ENCODE results near the gene GDI2.

Gene GDI2

DNA sequence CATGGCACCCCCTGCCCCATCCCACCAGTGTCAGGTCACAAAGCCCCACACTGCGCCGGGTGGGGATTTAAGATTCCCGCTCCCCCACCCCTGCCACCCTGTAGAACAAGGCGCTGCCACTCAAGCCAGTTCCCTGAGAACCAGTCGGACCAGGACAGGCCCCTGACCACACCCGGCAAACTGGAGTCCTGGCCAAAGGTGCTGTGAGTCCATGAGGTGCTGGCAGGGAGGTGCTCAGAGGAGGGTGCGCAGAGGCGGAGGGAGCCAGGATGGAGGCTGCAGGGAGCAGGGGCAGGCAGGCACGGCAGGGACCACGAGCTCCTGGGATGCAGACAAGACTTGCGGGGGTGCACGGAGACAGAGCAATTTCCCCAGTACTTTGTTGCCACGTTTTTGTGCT, 19.7 kb upstream of the GDI2 start:
- H3K79me1 ChIP-seq (ENCODE audit: low read length) = no peaks in the 10 kb centered on the region
- no peak overlapping the region for H2BK15ac ChIP-seq (replicated peaks; ENCODE audit: low read depth)

DNA sequence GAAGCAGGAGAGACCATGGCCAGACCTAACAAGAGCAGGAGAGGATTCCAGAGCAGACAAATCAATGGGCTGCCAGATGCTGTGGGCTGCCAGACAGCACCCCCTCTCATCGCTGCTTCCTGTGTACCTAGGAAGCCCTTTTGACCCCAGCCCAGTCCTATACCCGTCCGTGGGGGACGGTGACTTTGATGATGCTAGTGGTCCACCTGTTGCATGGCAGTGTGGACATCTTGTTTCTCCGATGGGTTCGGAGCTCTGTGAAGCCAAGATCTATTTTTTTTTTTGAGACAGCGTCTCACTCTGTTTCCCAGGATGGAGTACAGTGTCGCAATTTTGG, 18.2 kb upstream of the GDI2 start:
- Histone ChIP-seq H3K9ac (ENCODE audit: low read length) (no peak overlapping the region), H3K18ac (ENCODE audit: low read length) (no peak overlapping the region), H3K56ac (ENCODE audit: low read length) (no peak overlapping the region), H3K27ac (ENCODE audit: low read depth, low read length) (no peak overlapping the region), H3K4me1 (ENCODE audit: control insufficient read depth, low read depth, low read length) (no peaks in the 10 kb centered on the region), H3K4me3 (ENCODE audit: low read length) (no peak overlapping the region), H2BK5ac (ENCODE audit: low read length) (no peak overlapping the region), H4K5ac (ENCODE audit: low read length) (no peak overlapping the region), H3K23ac (ENCODE audit: low read length) (no peak overlapping the region), H4K8ac (ENCODE audit: low read depth, low read length) (no peak overlapping the region), H3K79me2 (ENCODE audit: control insufficient read depth, insufficient read depth, low read length) (no peaks in the 10 kb centered on the region), H3K79me1 (ENCODE audit: low read length) (no peaks in the 10 kb centered on the region), H3K27me3 (ENCODE audit: insufficient read depth, low read length, poor library complexity) (no peaks in the 10 kb centered on the region), H2BK120ac (ENCODE audit: low read depth, low read length) (no peak overlapping the region), H3K4ac (ENCODE audit: low read depth, low read length) (no peak overlapping the region), H3K4me2 (ENCODE audit: low read length) (no peak overlapping the region), H3K36me3 (ENCODE audit: control insufficient read depth, insufficient read depth, low read length) (no peaks in the 10 kb centered on the region), H2BK15ac (replicated peaks; ENCODE audit: low read depth) (no peak overlapping the region), H2AK5ac (ENCODE audit: low read length) (no peak overlapping the region)
- WGBS (ENCODE audit: extremely low coverage, insufficient coverage, low lambda C conversion rate) = no CpG with 5 or more reads among the region's 8 CpGs
- DNase-seq = no peak

More for the DNA sequence above, 19.7 kb upstream of the GDI2 start:
- H3K18ac ChIP-seq (ENCODE audit: low read length) = no peak overlapping the region
- no peak overlapping the region for H3K9ac ChIP-seq (ENCODE audit: low read length)
- no peaks in the 10 kb centered on the region for H3K79me2 ChIP-seq (ENCODE audit: control insufficient read depth, insufficient read depth, low read length)
- no peak overlapping the region for H2AK5ac ChIP-seq (ENCODE audit: low read length)
- H3K4me2 ChIP-seq (ENCODE audit: low read length) = no peak overlapping the region
- H3K4me3 ChIP-seq (ENCODE audit: low read length) = no peak overlapping the region
- H3K56ac ChIP-seq (ENCODE audit: low read length) = no peak overlapping the region
- no peak overlapping the region for H3K4ac ChIP-seq (ENCODE audit: low read depth, low read length)
- H2BK120ac ChIP-seq (ENCODE audit: low read depth, low read length) = no peak overlapping the region
- no peak for DNase-seq
- no peak overlapping the region for H4K8ac ChIP-seq (ENCODE audit: low read depth, low read length)
- no peaks in the 10 kb centered on the region for H3K36me3 ChIP-seq (ENCODE audit: control insufficient read depth, insufficient read depth, low read length)
- H3K23ac ChIP-seq (ENCODE audit: low read length) = no peak overlapping the region
- H3K4me1 ChIP-seq (ENCODE audit: control insufficient read depth, low read depth, low read length) = no peaks in the 10 kb centered on the region
- H3K27ac ChIP-seq (ENCODE audit: low read depth, low read length) = no peak overlapping the region
- no peaks in the 10 kb centered on the region for H3K27me3 ChIP-seq (ENCODE audit: insufficient read depth, low read length, poor library complexity)
- no peak overlapping the region for H4K5ac ChIP-seq (ENCODE audit: low read length)
- no peak overlapping the region for H2BK5ac ChIP-seq (ENCODE audit: low read length)
- WGBS (ENCODE audit: extremely low coverage, insufficient coverage, low lambda C conversion rate) = no CpG with 5 or more reads among the region's 13 CpGs

DNA sequence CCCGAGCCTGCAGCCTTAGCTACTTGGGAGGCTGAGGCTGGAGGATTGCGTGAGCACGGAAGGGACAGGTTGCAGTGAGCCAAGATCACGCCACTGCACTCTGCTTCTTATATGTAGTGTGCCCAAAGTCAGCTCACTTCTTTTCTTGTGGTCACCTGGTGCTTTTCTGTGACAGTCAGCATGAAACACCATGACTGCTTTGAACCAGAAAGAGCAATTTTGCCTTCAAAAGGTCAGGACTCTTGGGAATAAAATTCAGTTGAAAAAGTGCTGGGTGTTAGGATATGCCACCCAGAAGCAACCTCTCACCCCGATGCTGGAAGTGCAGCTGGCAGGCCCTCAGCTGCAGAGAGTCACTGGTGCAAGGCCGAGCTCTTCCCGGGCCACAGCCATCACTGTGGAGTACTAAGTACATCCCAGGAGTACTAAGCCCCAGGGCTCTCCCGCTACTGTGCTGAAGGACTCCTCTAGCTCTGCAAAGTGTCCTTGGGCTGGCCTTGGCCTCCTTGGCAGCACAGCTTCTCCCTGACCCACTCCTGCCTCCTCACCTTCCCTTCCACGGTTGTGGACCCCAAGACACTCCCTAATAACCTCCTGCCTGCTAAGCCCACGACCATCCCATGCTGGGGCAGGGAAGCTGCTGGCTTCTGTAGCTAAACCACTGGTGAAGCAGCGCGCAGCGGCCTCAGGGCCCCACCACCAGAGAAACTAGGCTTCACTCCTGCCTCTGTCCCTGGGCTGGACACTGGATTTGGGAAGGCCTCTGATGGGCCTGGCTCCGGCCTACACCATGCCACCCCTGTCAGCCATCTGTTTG, 17.6 kb upstream of the GDI2 start:
- DNase-seq = no peak
- Histone ChIP-seq H3K9ac (ENCODE audit: low read length) (no peak overlapping the region), H3K27ac (ENCODE audit: low read depth, low read length) (no peak overlapping the region), H3K4ac (ENCODE audit: low read depth, low read length) (no peak overlapping the region), H3K56ac (ENCODE audit: low read length) (no peak overlapping the region), H2BK5ac (ENCODE audit: low read length) (no peak overlapping the region), H4K8ac (ENCODE audit: low read depth, low read length) (no peak overlapping the region), H2BK120ac (ENCODE audit: low read depth, low read length) (no peak overlapping the region), H3K23ac (ENCODE audit: low read length) (no peak overlapping the region), H3K27me3 (ENCODE audit: insufficient read depth, low read length, poor library complexity) (no peaks in the 10 kb centered on the region), H3K4me1 (ENCODE audit: control insufficient read depth, low read depth, low read length) (no peaks in the 10 kb centered on the region), H3K4me3 (ENCODE audit: low read length) (no peak overlapping the region), H2BK15ac (replicated peaks; ENCODE audit: low read depth) (no peak overlapping the region), H3K36me3 (ENCODE audit: control insufficient read depth, insufficient read depth, low read length) (no peaks in the 10 kb centered on the region), H4K5ac (ENCODE audit: low read length) (no peak overlapping the region), H3K79me1 (ENCODE audit: low read length) (no peaks in the 10 kb centered on the region), H3K18ac (ENCODE audit: low read length) (no peak overlapping the region), H3K4me2 (ENCODE audit: low read length) (no peak overlapping the region), H3K79me2 (ENCODE audit: control insufficient read depth, insufficient read depth, low read length) (no peaks in the 10 kb centered on the region), H2AK5ac (ENCODE audit: low read length) (no peak overlapping the region)
- no CpG with 5 or more reads among the region's 14 CpGs for WGBS (ENCODE audit: extremely low coverage, insufficient coverage, low lambda C conversion rate)

DNA sequence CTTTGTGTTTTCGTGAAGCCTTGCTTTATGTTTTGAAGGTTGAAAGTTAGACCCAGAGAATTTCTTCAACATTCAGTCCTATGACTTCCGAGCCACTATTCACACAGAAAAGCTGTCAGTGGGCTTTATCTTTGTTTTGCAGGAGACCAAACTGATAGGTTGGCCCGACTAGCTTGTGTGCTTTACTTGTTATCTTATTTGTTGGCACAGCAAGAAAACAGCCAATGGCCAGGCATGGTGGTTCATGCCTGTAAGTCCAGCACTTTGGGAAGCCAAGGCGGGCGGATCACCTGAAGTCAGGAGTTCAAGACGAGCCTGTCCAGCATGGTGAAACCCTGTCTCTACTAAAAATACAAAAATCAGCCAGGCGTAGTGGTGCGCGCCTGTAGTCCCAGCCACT, 16.0 kb upstream of the GDI2 start:
- WGBS (ENCODE audit: extremely low coverage, insufficient coverage, low lambda C conversion rate) = no CpG with 5 or more reads among the region's 9 CpGs
- H4K5ac ChIP-seq (ENCODE audit: low read length) = no peak overlapping the region
- H2BK5ac ChIP-seq (ENCODE audit: low read length) = no peak overlapping the region
- no peaks in the 10 kb centered on the region for H3K36me3 ChIP-seq (ENCODE audit: control insufficient read depth, insufficient read depth, low read length)
- DNase-seq = no peak
- no peaks in the 10 kb centered on the region for H3K79me2 ChIP-seq (ENCODE audit: control insufficient read depth, insufficient read depth, low read length)
- H4K8ac ChIP-seq (ENCODE audit: low read depth, low read length) = no peak overlapping the region
- H3K4me2 ChIP-seq (ENCODE audit: low read length) = no peak overlapping the region
- H3K27me3 ChIP-seq (ENCODE audit: insufficient read depth, low read length, poor library complexity) = no peaks in the 10 kb centered on the region
- H3K79me1 ChIP-seq (ENCODE audit: low read length) = no peaks in the 10 kb centered on the region
- no peak overlapping the region for H3K18ac ChIP-seq (ENCODE audit: low read length)
- H3K56ac ChIP-seq (ENCODE audit: low read length) = no peak overlapping the region
- H3K4ac ChIP-seq (ENCODE audit: low read depth, low read length) = no peak overlapping the region
- H2BK15ac ChIP-seq (replicated peaks; ENCODE audit: low read depth) = no peak overlapping the region
- H3K27ac ChIP-seq (ENCODE audit: low read depth, low read length) = no peak overlapping the region
- no peak overlapping the region for H3K23ac ChIP-seq (ENCODE audit: low read length)
- H2AK5ac ChIP-seq (ENCODE audit: low read length) = no peak overlapping the region
- H2BK120ac ChIP-seq (ENCODE audit: low read depth, low read length) = no peak overlapping the region
- no peaks in the 10 kb centered on the region for H3K4me1 ChIP-seq (ENCODE audit: control insufficient read depth, low read depth, low read length)
- no peak overlapping the region for H3K4me3 ChIP-seq (ENCODE audit: low read length)
- H3K9ac ChIP-seq (ENCODE audit: low read length) = no peak overlapping the region

DNA sequence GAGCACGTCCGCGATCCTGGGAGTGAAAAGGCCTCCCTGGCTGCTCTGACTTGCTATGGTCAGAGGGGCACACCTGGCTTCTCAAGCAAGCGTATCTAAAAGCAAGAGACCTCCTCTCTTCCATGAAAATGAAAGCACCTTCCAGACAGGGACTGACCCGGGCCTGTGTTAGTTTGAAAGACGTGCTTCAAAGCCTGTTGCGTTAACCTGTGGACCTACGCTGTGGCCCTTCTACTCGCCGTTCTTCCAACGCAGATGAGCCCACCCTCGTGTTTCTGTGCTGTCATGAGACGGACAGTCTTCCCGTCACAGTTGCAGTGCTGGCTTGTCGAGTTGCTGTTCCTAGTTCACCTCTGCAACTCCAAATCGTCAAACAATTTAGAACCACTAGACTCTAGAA, 15.5 kb upstream of the GDI2 start:
- no peak overlapping the region for H3K18ac ChIP-seq (ENCODE audit: low read length)
- H2BK5ac ChIP-seq (ENCODE audit: low read length) = no peak overlapping the region
- H3K4ac ChIP-seq (ENCODE audit: low read depth, low read length) = no peak overlapping the region
- no peak overlapping the region for H2AK5ac ChIP-seq (ENCODE audit: low read length)
- no peaks in the 10 kb centered on the region for H3K4me1 ChIP-seq (ENCODE audit: control insufficient read depth, low read depth, low read length)
- no peaks in the 10 kb centered on the region for H3K27me3 ChIP-seq (ENCODE audit: insufficient read depth, low read length, poor library complexity)
- H2BK15ac ChIP-seq (replicated peaks; ENCODE audit: low read depth) = no peak overlapping the region
- no peak overlapping the region for H3K27ac ChIP-seq (ENCODE audit: low read depth, low read length)
- no peak overlapping the region for H4K8ac ChIP-seq (ENCODE audit: low read depth, low read length)
- no CpG with 5 or more reads among the region's 16 CpGs for WGBS (ENCODE audit: extremely low coverage, insufficient coverage, low lambda C conversion rate)
- no peak overlapping the region for H4K5ac ChIP-seq (ENCODE audit: low read length)
- no peaks in the 10 kb centered on the region for H3K79me2 ChIP-seq (ENCODE audit: control insufficient read depth, insufficient read depth, low read length)
- no peaks in the 10 kb centered on the region for H3K36me3 ChIP-seq (ENCODE audit: control insufficient read depth, insufficient read depth, low read length)
- no peak overlapping the region for H3K4me3 ChIP-seq (ENCODE audit: low read length)
- no peak overlapping the region for H3K4me2 ChIP-seq (ENCODE audit: low read length)
- no peaks in the 10 kb centered on the region for H3K79me1 ChIP-seq (ENCODE audit: low read length)
- no peak overlapping the region for H3K23ac ChIP-seq (ENCODE audit: low read length)
- DNase-seq = no peak
- no peak overlapping the region for H3K56ac ChIP-seq (ENCODE audit: low read length)
- no peak overlapping the region for H3K9ac ChIP-seq (ENCODE audit: low read length)
- no peak overlapping the region for H2BK120ac ChIP-seq (ENCODE audit: low read depth, low read length)

DNA sequence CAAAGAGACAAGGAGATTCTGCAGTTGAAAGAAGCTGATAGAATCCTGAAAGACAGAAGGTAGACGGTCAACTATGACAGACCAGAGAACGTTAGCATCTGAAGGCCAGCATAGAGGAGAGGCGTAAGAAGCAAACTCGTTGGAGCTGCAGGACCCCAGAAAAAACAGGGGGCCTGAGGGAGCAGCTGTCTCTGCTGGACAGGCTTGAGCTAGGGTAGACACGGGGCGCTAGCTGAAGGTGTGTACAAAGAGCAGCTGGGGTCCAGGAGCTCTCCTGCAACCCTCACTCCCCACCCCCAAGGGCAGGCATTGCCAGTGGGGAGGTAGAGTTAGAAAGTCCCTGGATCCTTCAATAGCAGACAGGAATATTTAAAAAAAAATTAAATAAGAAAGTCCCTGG, 14.6 kb upstream of the GDI2 start:
- no CpG with 5 or more reads among the region's 6 CpGs for whole genome bisulfite sequencing (ENCODE audit: extremely low coverage, insufficient coverage, low lambda C conversion rate)
- H3K18ac ChIP-seq (ENCODE audit: low read length) = no peak overlapping the region
- no peak overlapping the region for H3K27ac ChIP-seq (ENCODE audit: low read depth, low read length)
- no peak overlapping the region for H3K23ac ChIP-seq (ENCODE audit: low read length)
- H3K79me2 ChIP-seq (ENCODE audit: control insufficient read depth, insufficient read depth, low read length) = no peaks in the 10 kb centered on the region
- no peak overlapping the region for H4K8ac ChIP-seq (ENCODE audit: low read depth, low read length)
- no peak overlapping the region for H3K4me3 ChIP-seq (ENCODE audit: low read length)
- no peaks in the 10 kb centered on the region for H3K79me1 ChIP-seq (ENCODE audit: low read length)
- H2BK15ac ChIP-seq (replicated peaks; ENCODE audit: low read depth) = no peak overlapping the region
- H3K27me3 ChIP-seq (ENCODE audit: insufficient read depth, low read length, poor library complexity) = no peaks in the 10 kb centered on the region
- no peak for DNase-seq
- no peak overlapping the region for H3K9ac ChIP-seq (ENCODE audit: low read length)
- H3K56ac ChIP-seq (ENCODE audit: low read length) = no peak overlapping the region
- no peaks in the 10 kb centered on the region for H3K4me1 ChIP-seq (ENCODE audit: control insufficient read depth, low read depth, low read length)
- H3K4me2 ChIP-seq (ENCODE audit: low read length) = no peak overlapping the region
- H3K4ac ChIP-seq (ENCODE audit: low read depth, low read length) = no peak overlapping the region
- no peak overlapping the region for H4K5ac ChIP-seq (ENCODE audit: low read length)
- H2BK5ac ChIP-seq (ENCODE audit: low read length) = no peak overlapping the region
- no peak overlapping the region for H2BK120ac ChIP-seq (ENCODE audit: low read depth, low read length)
- no peak overlapping the region for H2AK5ac ChIP-seq (ENCODE audit: low read length)
- no peaks in the 10 kb centered on the region for H3K36me3 ChIP-seq (ENCODE audit: control insufficient read depth, insufficient read depth, low read length)

Data from mesendoderm (in vitro differentiated cells).